Measurements from ENCODE around the gene CCL25. TPM values are rescaled to one million over a fixed set of nuclear protein-coding genes. Genes with fewer than 3 reads are reported as not detected.

CCL25 gene
- total RNA-seq, 1 experiment from 2014 or later, result not detected

GRCh38 chr19:8046569-8047165 lies 5.9 kb upstream of the CCL25 start:
- intact Hi-C loops (cut with micrococcal nuclease; ENCODE audit: unreplicated experiment), result no loop called here
- no peak for TF ChIP-seq CTCF (IDR thresholded peaks at IDR 0.05; ENCODE audit: unreplicated experiment)
- Mint-ChIP-seq H3K9me3 (ENCODE audit: low read depth, unreplicated experiment) (no peaks in the 10 kb centered on the region), H3K27me3 (ENCODE audit: unreplicated experiment) (peaks cover 13% of the 10 kb centered on the region), H3K4me1 (ENCODE audit: low read depth, unreplicated experiment) (no peaks in the 10 kb centered on the region), H3K36me3 (ENCODE audit: insufficient read depth, unreplicated experiment) (no peaks in the 10 kb centered on the region), H3K27ac (ENCODE audit: unreplicated experiment) (no peak overlapping the region), H3K4me3 (ENCODE audit: low read depth, unreplicated experiment) (no peak overlapping the region)
- BruUV-seq (replicated peaks), result no TSS peak
- CTCF ChIA-PET, result no interaction called here
- DNase-seq, result no peak

- intact Hi-C loops (cut with micrococcal nuclease; ENCODE audit: unreplicated experiment), result no loop called here
- H3K27ac Mint-ChIP-seq (ENCODE audit: unreplicated experiment), result no peak overlapping the region
- no TSS peak for BruUV-seq (replicated peaks)
- no peak for TF ChIP-seq CTCF (IDR thresholded peaks at IDR 0.05; ENCODE audit: unreplicated experiment)
- DNase-seq, result peak; percentile 13
- no peaks in the 10 kb centered on the region for H3K4me1 Mint-ChIP-seq (ENCODE audit: low read depth, unreplicated experiment)
- no peaks in the 10 kb centered on the region for H3K9me3 Mint-ChIP-seq (ENCODE audit: low read depth, unreplicated experiment)
- CTCF ChIA-PET, result no interaction called here
- H3K27me3 Mint-ChIP-seq (ENCODE audit: unreplicated experiment), result peaks cover 13% of the 10 kb centered on the region
- H3K36me3 Mint-ChIP-seq (ENCODE audit: insufficient read depth, unreplicated experiment), result no peaks in the 10 kb centered on the region
- no peak overlapping the region for H3K4me3 Mint-ChIP-seq (ENCODE audit: low read depth, unreplicated experiment)
These were observed 2.1 kb upstream of the CCL25 start for GRCh38 chr19:8050274-8051096.

GRCh38 chr19:8054169-8054568 lies 1.6 kb downstream of the CCL25 start:
- Mint-ChIP-seq H3K27ac (ENCODE audit: unreplicated experiment) (no peak overlapping the region), H3K4me1 (ENCODE audit: low read depth, unreplicated experiment) (no peaks in the 10 kb centered on the region), H3K27me3 (ENCODE audit: unreplicated experiment) (no peaks in the 10 kb centered on the region), H3K4me3 (ENCODE audit: low read depth, unreplicated experiment) (no peak overlapping the region), H3K9me3 (ENCODE audit: low read depth, unreplicated experiment) (no peaks in the 10 kb centered on the region), H3K36me3 (ENCODE audit: insufficient read depth, unreplicated experiment) (no peaks in the 10 kb centered on the region)
- TF ChIP-seq CTCF (IDR thresholded peaks at IDR 0.05; ENCODE audit: unreplicated experiment), result no peak
- BruUV-seq (replicated peaks), result no TSS peak
- CTCF ChIA-PET, result no interaction called here
- intact Hi-C loops (cut with micrococcal nuclease; ENCODE audit: unreplicated experiment), result no loop called here
- no peak for DNase-seq

GRCh38 chr19:8056533-8056932 lies 4.0 kb downstream of the CCL25 start:
- TF ChIP-seq CTCF (IDR thresholded peaks at IDR 0.05; ENCODE audit: unreplicated experiment), result no peak
- DNase-seq, result no peak
- no peaks in the 10 kb centered on the region for H3K36me3 Mint-ChIP-seq (ENCODE audit: insufficient read depth, unreplicated experiment)
- no peak overlapping the region for H3K27ac Mint-ChIP-seq (ENCODE audit: unreplicated experiment)
- H3K4me3 Mint-ChIP-seq (ENCODE audit: low read depth, unreplicated experiment), result no peak overlapping the region
- no peaks in the 10 kb centered on the region for H3K27me3 Mint-ChIP-seq (ENCODE audit: unreplicated experiment)
- intact Hi-C loops (cut with micrococcal nuclease; ENCODE audit: unreplicated experiment), result no loop called here
- CTCF ChIA-PET, result interaction anchor here (0.7 kb wide), 1 partner anchor 67 kb away, joined by 3 read pairs; no protein-coding TSS in a partner anchor
- no TSS peak for BruUV-seq (replicated peaks)
- H3K4me1 Mint-ChIP-seq (ENCODE audit: low read depth, unreplicated experiment), result no peaks in the 10 kb centered on the region
- H3K9me3 Mint-ChIP-seq (ENCODE audit: low read depth, unreplicated experiment), result no peaks in the 10 kb centered on the region
